HG03175 (cell line): Measurements from ENCODE around the gene RHEBL1.

Experiments used
- ATAC-seq: cut with Tn5 transposase; IDR thresholded peaks from one replicate; pipeline ENCODE4 v1.9.1; 2021; ENCODE audit warnings: mild to moderate bottlenecking, moderate library complexity; ENCODE audit not compliant: unreplicated experiment

Gene RHEBL1

GRCh38 chr12:49022558-49023178 lies 47.1 kb downstream of the RHEBL1 start:
- ATAC-seq = no peak

GRCh38 chr12:49021292-49021915 lies 48.4 kb downstream of the RHEBL1 start:
- no peak for ATAC-seq

GRCh38 chr12:49020441-49020840 lies 49.3 kb downstream of the RHEBL1 start:
- ATAC-seq = no peak

- no peak for ATAC-seq
These were observed 50.1 kb downstream of the RHEBL1 start for GRCh38 chr12:49019443-49020324.

- peak; percentile 21 for ATAC-seq
These were observed 50.7 kb downstream of the RHEBL1 start for GRCh38 chr12:49019120-49019430.

GRCh38 chr12:49018261-49019119 lies 51.3 kb downstream of the RHEBL1 start, which contains the start of gene PRKAG1:
Gene PRKAG1 (minus strand): TSS chr12:49018776. CDS start chr12:49018740, 36 bp downstream.
- peak; percentile 92 for ATAC-seq

GRCh38 chr12:49017891-49018260 lies 51.9 kb downstream of the RHEBL1 start:
- ATAC-seq = peak; percentile 18

GRCh38 chr12:49015196-49015595 lies 54.6 kb downstream of the RHEBL1 start:
- no peak for ATAC-seq
